T-cell (primary cell): Measurements from ENCODE around the gene ZC3H12C. TPM values are rescaled to one million over a fixed set of nuclear protein-coding genes. Genes with fewer than 3 reads are reported as not detected.

ENCODE experiments used
- ATAC-seq, 4 experiments: fragments of 200-7000 bp in 3 of 4; fragments of 150-1000 bp in 1 of 4; cut with Tn5 transposase; replicated peaks in 1 of 4; 1 replicate in 3 of 4; 2 replicates in 1 of 4; pipeline ENCODE4 v1.10.0; 2021; ENCODE audit warnings: moderate library complexity in 3 of 4, mild to moderate bottlenecking in 2 of 4, moderate number of reproducible peaks in 1 of 4
- CTCF ChIA-PET, 2 donors: fragments of 300-600 bp; sonication (Branson Sonifier 250); formaldehyde crosslinking; loops; one replicate each; lab custom pipeline; 2022; ENCODE audit warnings: antibody characterized with exemption in 2 of 2; lab: Charles Lee
- POLR2A ChIA-PET, 2 donors: fragments of 300-600 bp; sonication (Branson Sonifier 250); formaldehyde crosslinking; loops; one replicate each; lab custom pipeline; 2022; ENCODE audit warnings: antibody characterized with exemption in 2 of 2; lab: Charles Lee
- DNase-seq, 35 experiments: peaks; one replicate each; pipeline versions ENCODE4 v3.0.0 to v3.0.0-alpha.2; 2013 to 2023
- H3K27ac ChIP-seq: one replicate; pipeline ENCODE4 v1.5.1; 2013; ENCODE audit warnings: low read length
- H3K27me3 ChIP-seq, 2 experiments: replicated peaks in 1 of 2; 1 replicate in 1 of 2; 2 replicates in 1 of 2; pipeline versions ENCODE4 v1.6.1 to v1.7.0; 2013; ENCODE audit warnings: low read length in 1 of 2, mixed read lengths in 1 of 2; ENCODE audit not compliant: control insufficient read depth in 2 of 2, insufficient read depth in 2 of 2; ENCODE audit errors: extremely low read depth in 1 of 2
- H3K36me3 ChIP-seq, 2 donors: 1 replicate in 1 of 2; 2 replicates in 1 of 2; pipeline versions ENCODE4 v1.6.1 to v1.7.0; 2013; ENCODE audit warnings: low read length in 1 of 2; ENCODE audit not compliant: control insufficient read depth in 2 of 2, insufficient read depth in 1 of 2; ENCODE audit errors: extremely low read depth in 1 of 2
- H3K4me1 ChIP-seq, 2 experiments: 1 replicate in 1 of 2; 2 replicates in 1 of 2; pipeline versions ENCODE4 v1.6.1 to v1.7.0; 2013; ENCODE audit warnings: low read length in 2 of 2, mixed read lengths in 1 of 2; ENCODE audit not compliant: insufficient read depth in 2 of 2, control insufficient read depth in 1 of 2; ENCODE audit errors: extremely low read depth in 1 of 2
- H3K4me3 ChIP-seq, 2 donors: 1 replicate in 1 of 2; 2 replicates in 1 of 2; pipeline versions ENCODE4 v1.5.1 to v1.7.0; 2013; ENCODE audit warnings: mild to moderate bottlenecking in 2 of 2, low read length in 1 of 2, moderate library complexity in 1 of 2; ENCODE audit not compliant: control insufficient read depth in 1 of 2; ENCODE audit errors: extremely low read depth in 1 of 2
- H3K9me3 ChIP-seq: 2 replicates; pipeline ENCODE4 v1.7.0; 2013
- H3K27ac Mint-ChIP-seq, 2 donors: one replicate each; pipeline ENCODE4 v1.8.0; 2020 to 2021; ENCODE audit warnings: mild to moderate bottlenecking in 2 of 2, mixed read lengths in 2 of 2
- H3K27me3 Mint-ChIP-seq, 2 donors: one replicate each; pipeline ENCODE4 v1.8.0; 2021 to 2022; ENCODE audit warnings: mixed read lengths in 2 of 2
- H3K36me3 Mint-ChIP-seq: one replicate; pipeline ENCODE4 v1.8.0; 2021; ENCODE audit warnings: mixed read lengths
- H3K4me1 Mint-ChIP-seq, 3 donors: one replicate each; pipeline ENCODE4 v1.8.0; 2020 to 2022; ENCODE audit warnings: mixed read lengths in 3 of 3, mild to moderate bottlenecking in 1 of 3
- H3K4me3 Mint-ChIP-seq, 3 donors: one replicate each; pipeline ENCODE4 v1.8.0; 2020 to 2022; ENCODE audit warnings: mild to moderate bottlenecking in 3 of 3, mixed read lengths in 3 of 3, moderate library complexity in 3 of 3
- H3K9me3 Mint-ChIP-seq, 3 donors: one replicate each; pipeline ENCODE4 v1.8.0; 2020 to 2022; ENCODE audit warnings: mixed read lengths in 3 of 3
- WGBS: methylation state at CpG from one replicate; pipeline ENCODE4 v1.1.5; 2013; ENCODE audit warnings: missing lambda C conversion rate; ENCODE audit not compliant: insufficient coverage; 5-methylcytosine and 5-hydroxymethylcytosine counted together
- total RNA-seq, 35 experiments: library from RNA in 6 of 35; stranded (reverse) in 6 of 35; fragments of 120-200 nt in 1 of 35; gene quantifications; one replicate each; pipeline versions ENCODE4 v1.2.1 to v1.2.4 and lab custom pipeline; 2013 to 2026

Gene ZC3H12C
- total RNA-seq, 5 donors from 2014 or later (not counting 1 experiment from before 2014, with no cell fraction given), result 0.10 to 0.23 (median 0.14) TPM

DNA sequence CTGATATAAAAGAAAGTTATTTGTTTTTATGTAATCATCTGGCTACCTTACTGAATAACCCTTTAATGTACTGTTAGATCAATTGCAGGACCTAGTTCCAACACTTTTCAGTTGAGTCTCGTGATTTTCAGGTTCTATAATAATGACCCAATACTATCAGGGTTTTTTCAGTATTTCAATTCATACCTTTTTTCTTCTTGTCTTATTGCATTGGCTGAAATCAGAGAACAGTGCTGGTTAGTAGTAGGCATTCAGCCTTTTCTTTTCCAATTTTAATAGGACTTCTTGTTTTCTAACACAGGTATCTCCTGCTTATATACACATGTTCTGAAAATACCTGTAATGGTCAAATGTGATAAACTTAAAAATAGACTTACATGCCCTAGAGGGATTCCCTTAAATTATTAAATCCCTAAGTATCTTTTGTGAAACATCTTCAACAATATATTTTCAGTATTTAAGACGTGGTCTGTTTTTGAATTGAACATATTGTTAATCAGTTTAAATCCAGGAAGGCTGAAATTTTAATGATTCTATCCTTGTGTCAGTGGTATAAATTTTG is 13.6 kb downstream of the ZC3H12C start:
- H3K4me3 ChIP-seq, result no peak overlapping the region
- H3K4me1 ChIP-seq, result no peaks in the 10 kb centered on the region
- no peaks in the 10 kb centered on the region for H3K9me3 ChIP-seq
- no peaks in the 10 kb centered on the region for H3K36me3 Mint-ChIP-seq
- no CpG with 5 or more reads among the region's 2 CpGs for WGBS
- DNase-seq (no peak), ATAC-seq (no peak)
- peaks cover 0 to 8% (median 0%) of the 10 kb centered on the region in 3 donors for H3K9me3 Mint-ChIP-seq
- H3K4me3 Mint-ChIP-seq, result no peak overlapping the region
- H3K27ac ChIP-seq, result no peak overlapping the region
- no peaks in the 10 kb centered on the region for H3K27me3 ChIP-seq
- H3K36me3 ChIP-seq, result no peaks in the 10 kb centered on the region
- ChIA-PET POLR2A (no interaction called here), CTCF (no interaction called here)
- H3K27me3 Mint-ChIP-seq, result peaks cover 3 to 9% of the 10 kb centered on the region in 2 donors
- H3K27ac Mint-ChIP-seq, result no peak overlapping the region
- no peaks in the 10 kb centered on the region for H3K4me1 Mint-ChIP-seq

DNA sequence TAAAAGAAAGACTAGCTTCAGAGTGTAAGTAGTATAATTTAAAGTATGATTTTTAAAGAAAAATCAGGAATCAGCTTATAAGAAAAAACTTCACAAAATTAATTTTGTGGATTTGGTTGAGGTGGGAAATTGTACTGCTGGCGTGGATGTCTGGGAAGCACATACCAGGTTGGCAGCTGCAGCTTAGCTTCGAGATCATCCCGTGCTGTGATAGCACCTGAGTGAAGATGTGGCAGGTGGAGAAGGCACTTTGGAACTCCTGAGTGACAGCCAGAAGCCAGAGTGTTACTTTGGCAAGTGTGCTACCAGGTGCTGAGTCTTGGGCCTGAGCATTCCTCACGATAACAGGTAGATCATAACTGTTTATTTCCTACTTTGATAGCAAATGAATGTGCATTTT is 17.7 kb downstream of the ZC3H12C start:
- Histone ChIP-seq H3K4me1 (no peaks in the 10 kb centered on the region), H3K27me3 (peaks cover 0 to 5% of the 10 kb centered on the region in 2 experiments), H3K27ac (no peak overlapping the region), H3K9me3 (no peaks in the 10 kb centered on the region), H3K36me3 (no peaks in the 10 kb centered on the region), H3K4me3 (no peak overlapping the region)
- no peak for DNase-seq
- no peaks in the 10 kb centered on the region for H3K4me1 Mint-ChIP-seq
- no peak overlapping the region for H3K27ac Mint-ChIP-seq
- H3K9me3 Mint-ChIP-seq, result peaks cover 0 to 8% (median 0%) of the 10 kb centered on the region in 3 donors
- ChIA-PET CTCF (no interaction called here), POLR2A (no interaction called here)
- no peak overlapping the region for H3K4me3 Mint-ChIP-seq
- H3K36me3 Mint-ChIP-seq, result no peaks in the 10 kb centered on the region
- H3K27me3 Mint-ChIP-seq, result peaks cover 5 to 9% of the 10 kb centered on the region in 2 donors
- WGBS, result 82% methylated on average over 3 of the region's 4 CpGs
- no peak for ATAC-seq

- Mint-ChIP-seq H3K27me3 (peaks cover 4 to 7% of the 10 kb centered on the region in 2 donors), H3K27ac (no peak overlapping the region), H3K4me1 (no peaks in the 10 kb centered on the region), H3K4me3 (no peak overlapping the region), H3K36me3 (no peaks in the 10 kb centered on the region), H3K9me3 (no peaks in the 10 kb centered on the region)
- ChIA-PET CTCF (no interaction called here), POLR2A (no interaction called here)
- H3K27ac ChIP-seq, result no peak overlapping the region
- H3K9me3 ChIP-seq, result no peaks in the 10 kb centered on the region
- DNase-seq, result no peak
- H3K4me3 ChIP-seq, result no peak overlapping the region
- WGBS, result 71% methylated on average over 1 of the region's 2 CpGs
- no peaks in the 10 kb centered on the region for H3K36me3 ChIP-seq
- peaks cover 0 to 6% of the 10 kb centered on the region in 2 experiments for H3K27me3 ChIP-seq
- no peaks in the 10 kb centered on the region for H3K4me1 ChIP-seq
- no peak for ATAC-seq
Measured at GRCh38 chr11:110112457-110112856, 19.3 kb downstream of the ZC3H12C start.

DNA sequence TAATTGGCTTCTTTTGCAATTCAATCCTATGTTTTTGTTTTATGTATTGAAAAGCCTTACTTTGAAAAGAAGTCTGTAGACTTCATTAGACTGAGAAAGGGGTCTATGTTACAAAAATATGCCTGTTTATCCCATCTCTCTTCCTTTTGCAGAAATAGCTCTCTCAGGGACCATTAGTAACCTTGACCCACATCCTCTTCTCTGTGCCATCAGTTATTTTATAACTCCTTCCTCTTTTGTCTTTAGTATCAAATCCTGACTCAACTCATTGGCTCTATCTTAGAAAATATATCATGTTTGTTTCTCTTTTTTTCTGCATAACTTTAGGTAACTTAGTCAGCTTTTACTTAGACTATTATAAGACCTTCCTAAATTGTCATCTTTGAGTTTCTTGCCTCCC is 20.3 kb downstream of the ZC3H12C start:
- CTCF ChIA-PET, result interaction anchor here in 1 of 2 donors (0.6 kb wide), 1 partner anchor 11 kb away, joined by 4 read pairs; no protein-coding TSS in a partner anchor
- H3K9me3 ChIP-seq, result no peaks in the 10 kb centered on the region
- Mint-ChIP-seq H3K4me1 (no peaks in the 10 kb centered on the region), H3K4me3 (no peak overlapping the region), H3K36me3 (no peaks in the 10 kb centered on the region), H3K27me3 (peaks cover 0 to 4% of the 10 kb centered on the region in 2 donors), H3K9me3 (no peaks in the 10 kb centered on the region), H3K27ac (no peak overlapping the region)
- peaks cover 0 to 6% of the 10 kb centered on the region in 2 experiments for H3K27me3 ChIP-seq
- no peak overlapping the region for H3K27ac ChIP-seq
- POLR2A ChIA-PET, result no interaction called here
- no peak overlapping the region for H3K4me3 ChIP-seq
- no peak for ATAC-seq
- no peaks in the 10 kb centered on the region for H3K36me3 ChIP-seq
- H3K4me1 ChIP-seq, result no peaks in the 10 kb centered on the region
- DNase-seq, result no peak

- no peak for ATAC-seq
- no peak overlapping the region for H3K4me3 Mint-ChIP-seq
- no peaks in the 10 kb centered on the region for H3K9me3 ChIP-seq
- H3K27me3 ChIP-seq, result peaks cover 0 to 6% of the 10 kb centered on the region in 2 experiments
- DNase-seq, result no peak
- peaks cover 0 to 4% of the 10 kb centered on the region in 2 donors for H3K27me3 Mint-ChIP-seq
- 81% methylated on average over 3 of the region's 4 CpGs for WGBS
- H3K9me3 Mint-ChIP-seq, result no peaks in the 10 kb centered on the region
- no peaks in the 10 kb centered on the region for H3K36me3 ChIP-seq
- no peaks in the 10 kb centered on the region for H3K4me1 Mint-ChIP-seq
- ChIA-PET CTCF (interaction anchor here in 1 of 2 donors (0.6 kb wide), 1 partner anchor 10 kb away, joined by 4 read pairs; no protein-coding TSS in a partner anchor), POLR2A (no interaction called here)
- H3K4me3 ChIP-seq, result no peak overlapping the region
- H3K36me3 Mint-ChIP-seq, result no peaks in the 10 kb centered on the region
- no peak overlapping the region for H3K27ac ChIP-seq
- H3K27ac Mint-ChIP-seq, result no peak overlapping the region
- no peaks in the 10 kb centered on the region for H3K4me1 ChIP-seq
Measured at GRCh38 chr11:110113973-110114372, 20.8 kb downstream of the ZC3H12C start.

GRCh38 chr11:110119317-110119716 is 26.1 kb downstream of the ZC3H12C start:
- H3K9me3 ChIP-seq, result no peaks in the 10 kb centered on the region
- ChIA-PET POLR2A (no interaction called here), CTCF (no interaction called here)
- Mint-ChIP-seq H3K9me3 (no peaks in the 10 kb centered on the region), H3K27ac (peak overlapping the region in 1 of 2 donors; percentile 55), H3K4me1 (no peaks in the 10 kb centered on the region), H3K4me3 (no peak overlapping the region), H3K36me3 (no peaks in the 10 kb centered on the region), H3K27me3 (peaks cover 0 to 9% of the 10 kb centered on the region in 2 donors)
- peaks cover 0 to 2% of the 10 kb centered on the region in 2 experiments for H3K27me3 ChIP-seq
- no peaks in the 10 kb centered on the region for H3K4me1 ChIP-seq
- DNase-seq, result no peak
- H3K36me3 ChIP-seq, result no peaks in the 10 kb centered on the region
- no peak overlapping the region for H3K27ac ChIP-seq
- no peak for ATAC-seq
- WGBS, result no CpG with 5 or more reads among the region's 2 CpGs
- no peak overlapping the region for H3K4me3 ChIP-seq
